GM12872 (cell line): ENCODE results near the gene ITGA5.

Source experiments
- CTCF ChIP-seq: IDR thresholded peaks from 3 replicates; pipeline ENCODE4 v1.5.1; 2011; ENCODE audit warnings: low read depth, mild to moderate bottlenecking, low read length, moderate library complexity; ENCODE audit not compliant: insufficient read depth

The ITGA5 gene

GRCh38 chr12:54385251-54385914, 33.7 kb downstream of the ITGA5 start:
- TF ChIP-seq CTCF: no peak

- no peak for TF ChIP-seq CTCF
These were observed 34.5 kb downstream of the ITGA5 start, which contains the start of gene ZNF385A for GRCh38 chr12:54384591-54385041. Gene ZNF385A (minus strand): TSS chr12:54384733. CDS start chr12:54384514, 219 bp downstream.

GRCh38 chr12:54383041-54383609, 35.9 kb downstream of the ITGA5 start:
- TF ChIP-seq CTCF: no peak

- TF ChIP-seq CTCF: no peak
These were observed 37.9 kb downstream of the ITGA5 start for GRCh38 chr12:54381136-54381535.

- peak; percentile 100 for TF ChIP-seq CTCF
These were observed 39.5 kb downstream of the ITGA5 start for GRCh38 chr12:54379398-54380201.

- TF ChIP-seq CTCF: no peak
These were observed 40.2 kb downstream of the ITGA5 start for GRCh38 chr12:54378796-54379397.
